ELF-1 (cell line): Measurements from ENCODE around the gene HHAT.

Source experiments
- DNase-seq: peaks from one replicate; pipeline ENCODE4 v3.0.0-alpha.2; 2016; ENCODE audit warnings: low read depth, low spot score

The HHAT gene

GRCh38 chr1:210597555-210598134 is 268.9 kb downstream of the HHAT start:
- DNase-seq = peak; percentile 90

GRCh38 chr1:210598135-210598652 is 269.5 kb downstream of the HHAT start:
- DNase-seq = peak; percentile 86

- DNase-seq = no peak
Measured at GRCh38 chr1:210600421-210601159, 271.9 kb downstream of the HHAT start.

GRCh38 chr1:210603123-210603522 is 274.4 kb downstream of the HHAT start:
- DNase-seq = no peak

GRCh38 chr1:210605099-210605498 is 276.4 kb downstream of the HHAT start:
- no peak for DNase-seq

GRCh38 chr1:210607361-210607760 is 278.7 kb downstream of the HHAT start:
- DNase-seq = no peak

GRCh38 chr1:210608767-210609166 is 280.1 kb downstream of the HHAT start:
- DNase-seq = no peak

- no peak for DNase-seq
Measured at GRCh38 chr1:210616356-210616755, 287.7 kb downstream of the HHAT start.

GRCh38 chr1:210617293-210617692 is 288.6 kb downstream of the HHAT start:
- DNase-seq = no peak

GRCh38 chr1:210618369-210618768 is 289.7 kb downstream of the HHAT start:
- DNase-seq = no peak

- peak; percentile 14 for DNase-seq
Measured at GRCh38 chr1:210620867-210621488, 292.3 kb downstream of the HHAT start.

GRCh38 chr1:210621712-210622111 is 293.0 kb downstream of the HHAT start:
- DNase-seq = no peak

GRCh38 chr1:210624722-210625121 is 296.0 kb downstream of the HHAT start:
- DNase-seq = no peak

- no peak for DNase-seq
Measured at GRCh38 chr1:210625715-210626114, 297.0 kb downstream of the HHAT start.

GRCh38 chr1:210626341-210626740 is 297.6 kb downstream of the HHAT start:
- no peak for DNase-seq

GRCh38 chr1:210627755-210628154 is 299.1 kb downstream of the HHAT start:
- DNase-seq = no peak

- no peak for DNase-seq
Measured at GRCh38 chr1:210629276-210629675, 300.6 kb downstream of the HHAT start.

- DNase-seq = no peak
Measured at GRCh38 chr1:210631399-210631798, 302.7 kb downstream of the HHAT start.

GRCh38 chr1:210633140-210633539 is 304.4 kb downstream of the HHAT start:
- no peak for DNase-seq

GRCh38 chr1:210633636-210634035 is 304.9 kb downstream of the HHAT start:
- no peak for DNase-seq

- no peak for DNase-seq
Measured at GRCh38 chr1:210635108-210635507, 306.4 kb downstream of the HHAT start.

- DNase-seq = no peak
Measured at GRCh38 chr1:210641582-210641981, 312.9 kb downstream of the HHAT start.
